ENCODE results near the gene GDF7. TPM values are rescaled to one million over a fixed set of nuclear protein-coding genes. Genes with fewer than 3 reads are reported as not detected.

GDF7 gene
- total RNA-seq, 1 experiment from 2014 or later: 0.02 TPM

- RAD21 ChIA-PET (ENCODE audit: low non-redundant PET in 1 of 2, low total read pairs in 2 of 2, uncharacterized antibody in 2 of 2, unreplicated experiment in 2 of 2): no interaction called here
- POLR2A ChIA-PET: no interaction called here
- no peak for DNase-seq (ENCODE audit: low read depth, low spot score)
- Histone ChIP-seq H3K36me3 (ENCODE audit: control insufficient read depth in 1 of 2, insufficient read depth in 2 of 2, low read length in 2 of 2) (peaks cover 0 to 2% of the 10 kb centered on the region in 2 experiments; a peak in 1 of 4 replicates), H3K4me1 (ENCODE audit: control insufficient read depth in 1 of 2, insufficient read depth in 2 of 2, low read length in 2 of 2) (no peaks in the 10 kb centered on the region; a peak in 1 of 4 replicates), H2AFZ (ENCODE audit: low read depth, low read length, poor library complexity, severe bottlenecking) (no peak overlapping the region), H3K9me2 (ENCODE audit: insufficient read depth) (no peaks in the 10 kb centered on the region), H3K4me2 (ENCODE audit: low read length) (no peak overlapping the region), H4K20me1 (ENCODE audit: insufficient read depth) (no peaks in the 10 kb centered on the region), H3K27ac (ENCODE audit: low read depth, low read length) (no peak overlapping the region), H3K4me3 (replicated peaks in 1 of 2; ENCODE audit: low read depth in 1 of 2, low read length in 2 of 2) (no peak overlapping the region), H3K9me3 (ENCODE audit: control insufficient read depth in 1 of 2, insufficient read depth in 1 of 2, low read depth in 1 of 2, low read length in 2 of 2) (no peaks in the 10 kb centered on the region), H3K79me2 (ENCODE audit: insufficient read depth, low read length) (no peaks in the 10 kb centered on the region), H3K27me3 (ENCODE audit: insufficient read depth, low read length) (no peaks in the 10 kb centered on the region), H3K9ac (ENCODE audit: low read length) (no peak overlapping the region)
- no peak for TF ChIP-seq POLR2AphosphoS5 (IDR thresholded peaks at IDR 0.05; ENCODE audit: low read depth, low read length)
- no peak for TF ChIP-seq ZBTB33 (IDR thresholded peaks at IDR 0.05; ENCODE audit: extremely low read depth, insufficient replicate concordance, low read length)
- no peak for TF ChIP-seq EGR1 (IDR thresholded peaks at IDR 0.05; ENCODE audit: low read depth)
- no peak for TF ChIP-seq JUND (IDR thresholded peaks at IDR 0.05)
- TF ChIP-seq ATF3 (IDR thresholded peaks at IDR 0.05): no peak
- TF ChIP-seq CTCF (IDR thresholded peaks at IDR 0.05 in 2 of 3, conservative IDR thresholded peaks at IDR 0.05 in 1 of 3; ENCODE audit: borderline replicate concordance in 1 of 3, insufficient read depth in 1 of 3, low read depth in 2 of 3, low read length in 2 of 3): no peak
- TF ChIP-seq SIN3A (IDR thresholded peaks at IDR 0.05; ENCODE audit: low read depth): no peak
- no peak for TF ChIP-seq SP1 (IDR thresholded peaks at IDR 0.05; ENCODE audit: low read depth)
- TF ChIP-seq FOSL1 (IDR thresholded peaks at IDR 0.05; ENCODE audit: low read depth): no peak
- TF ChIP-seq MAX (IDR thresholded peaks at IDR 0.05): no peak
- no peak for TF ChIP-seq CBX3 (IDR thresholded peaks at IDR 0.05; ENCODE audit: low read depth)
- TF ChIP-seq EZH2phosphoT487 (IDR thresholded peaks at IDR 0.05; ENCODE audit: borderline replicate concordance): no peak
- no peak for TF ChIP-seq CEBPB (IDR thresholded peaks at IDR 0.05; ENCODE audit: low read depth)
- no peak for TF ChIP-seq POLR2A (IDR thresholded peaks at IDR 0.05; ENCODE audit: borderline replicate concordance, extremely low read depth, insufficient read depth, insufficient read length)
- TF ChIP-seq, protein P1, sequence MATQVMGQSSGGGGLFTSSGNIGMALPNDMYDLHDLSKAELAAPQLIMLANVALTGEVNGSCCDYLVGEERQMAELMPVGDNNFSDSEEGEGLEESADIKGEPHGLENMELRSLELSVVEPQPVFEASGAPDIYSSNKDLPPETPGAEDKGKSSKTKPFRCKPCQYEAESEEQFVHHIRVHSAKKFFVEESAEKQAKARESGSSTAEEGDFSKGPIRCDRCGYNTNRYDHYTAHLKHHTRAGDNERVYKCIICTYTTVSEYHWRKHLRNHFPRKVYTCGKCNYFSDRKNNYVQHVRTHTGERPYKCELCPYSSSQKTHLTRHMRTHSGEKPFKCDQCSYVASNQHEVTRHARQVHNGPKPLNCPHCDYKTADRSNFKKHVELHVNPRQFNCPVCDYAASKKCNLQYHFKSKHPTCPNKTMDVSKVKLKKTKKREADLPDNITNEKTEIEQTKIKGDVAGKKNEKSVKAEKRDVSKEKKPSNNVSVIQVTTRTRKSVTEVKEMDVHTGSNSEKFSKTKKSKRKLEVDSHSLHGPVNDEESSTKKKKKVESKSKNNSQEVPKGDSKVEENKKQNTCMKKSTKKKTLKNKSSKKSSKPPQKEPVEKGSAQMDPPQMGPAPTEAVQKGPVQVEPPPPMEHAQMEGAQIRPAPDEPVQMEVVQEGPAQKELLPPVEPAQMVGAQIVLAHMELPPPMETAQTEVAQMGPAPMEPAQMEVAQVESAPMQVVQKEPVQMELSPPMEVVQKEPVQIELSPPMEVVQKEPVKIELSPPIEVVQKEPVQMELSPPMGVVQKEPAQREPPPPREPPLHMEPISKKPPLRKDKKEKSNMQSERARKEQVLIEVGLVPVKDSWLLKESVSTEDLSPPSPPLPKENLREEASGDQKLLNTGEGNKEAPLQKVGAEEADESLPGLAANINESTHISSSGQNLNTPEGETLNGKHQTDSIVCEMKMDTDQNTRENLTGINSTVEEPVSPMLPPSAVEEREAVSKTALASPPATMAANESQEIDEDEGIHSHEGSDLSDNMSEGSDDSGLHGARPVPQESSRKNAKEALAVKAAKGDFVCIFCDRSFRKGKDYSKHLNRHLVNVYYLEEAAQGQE (IDR thresholded peaks at IDR 0.05; ENCODE audit: low read depth): no peak
- no peak for TF ChIP-seq RAD21 (IDR thresholded peaks at IDR 0.05; ENCODE audit: low read depth)
- no peak for TF ChIP-seq SRF (IDR thresholded peaks at IDR 0.05; ENCODE audit: low read depth)
- TF ChIP-seq ZNF274 (IDR thresholded peaks at IDR 0.05; ENCODE audit: low read depth, low read length): no peak
- TF ChIP-seq ELF1 (IDR thresholded peaks at IDR 0.05; ENCODE audit: borderline replicate concordance, low read depth): no peak
- BruUV-seq (replicated peaks): no TSS peak
- CTCF ChIA-PET: no interaction called here
- no peak for ATAC-seq
- intact Hi-C loops (cut with micrococcal nuclease): no loop called here
Measured at GRCh38 chr2:20680744-20681375, 13.9 kb downstream of the GDF7 start.
